ENCODE data around the gene DPH7. TPM values are rescaled to one million over a fixed set of nuclear protein-coding genes. Genes with fewer than 3 reads are reported as not detected.
"Not testable (repeated sequence)": the region's sequence is repeated elsewhere in the genome, so short reads cannot be mapped to it uniquely, and the experiment has no call there.

Gene DPH7
- polyA plus RNA-seq, 1 donor from 2014 or later = 145 TPM

- no peak overlapping the region for H3K4me2 ChIP-seq (ENCODE audit: low read length)
- H4K20me1 ChIP-seq (ENCODE audit: insufficient read depth) = no peaks in the 10 kb centered on the region
- H3F3A ChIP-seq (ENCODE audit: insufficient read depth, low read length, poor library complexity, severe bottlenecking) = no peaks in the 10 kb centered on the region
- H3K9me2 ChIP-seq (ENCODE audit: insufficient read depth, low read length) = no peaks in the 10 kb centered on the region
- H3K27ac ChIP-seq (ENCODE audit: low read length) = no peak overlapping the region
- H3K4me3 ChIP-seq (ENCODE audit: low read length) = no peak overlapping the region
- no peak overlapping the region for H2AFZ ChIP-seq (ENCODE audit: low read depth, low read length)
- no peaks in the 10 kb centered on the region for H3K9me3 ChIP-seq (ENCODE audit: low read length)
- H3K9ac ChIP-seq (ENCODE audit: low read length) = no peak overlapping the region
- no peaks in the 10 kb centered on the region for H3K27me3 ChIP-seq (ENCODE audit: insufficient read depth, low read depth, low read length)
- no peak for TF ChIP-seq MXI1 (conservative IDR thresholded peaks at IDR 0.05; ENCODE audit: poor library complexity, severe bottlenecking)
- TF ChIP-seq CTCF (IDR thresholded peaks at IDR 0.05; ENCODE audit: poor library complexity, severe bottlenecking) = no peak
- no peaks in the 10 kb centered on the region for H3K36me3 ChIP-seq (ENCODE audit: insufficient read depth, low read length)
- H3K79me2 ChIP-seq (replicated peaks; ENCODE audit: insufficient read depth, low read length) = no peaks in the 10 kb centered on the region
Observed at GRCh38 chr9:137554349-137554748, 24.4 kb downstream of the DPH7 start.

- H3K27me3 ChIP-seq (ENCODE audit: insufficient read depth, low read depth, low read length); H3K9me3 ChIP-seq (ENCODE audit: low read length); H3K79me2 ChIP-seq (replicated peaks; ENCODE audit: insufficient read depth, low read length); H3K4me3 ChIP-seq (ENCODE audit: low read length); H3K27ac ChIP-seq (ENCODE audit: low read length); H3K4me2 ChIP-seq (ENCODE audit: low read length); H3F3A ChIP-seq (ENCODE audit: insufficient read depth, low read length, poor library complexity, severe bottlenecking); H4K20me1 ChIP-seq (ENCODE audit: insufficient read depth); H3K36me3 ChIP-seq (ENCODE audit: insufficient read depth, low read length); H3K9me2 ChIP-seq (ENCODE audit: insufficient read depth, low read length); H3K9ac ChIP-seq (ENCODE audit: low read length); H2AFZ ChIP-seq (ENCODE audit: low read depth, low read length): not testable (repeated sequence)
Observed at GRCh38 chr9:137553654-137554053, 25.1 kb downstream of the DPH7 start.

GRCh38 chr9:137552022-137552768 is 26.5 kb downstream of the DPH7 start:
- Histone ChIP-seq H3K36me3 (ENCODE audit: insufficient read depth, low read length) (no peaks in the 10 kb centered on the region), H3K9ac (ENCODE audit: low read length) (peak overlapping the region; percentile 66), H3K9me2 (ENCODE audit: insufficient read depth, low read length) (no peaks in the 10 kb centered on the region), H3K4me2 (ENCODE audit: low read length) (peak overlapping the region; percentile 67), H3K79me2 (replicated peaks; ENCODE audit: insufficient read depth, low read length) (no peaks in the 10 kb centered on the region), H3K4me3 (ENCODE audit: low read length) (peak overlapping the region; percentile 86), H3K27me3 (ENCODE audit: insufficient read depth, low read depth, low read length) (no peaks in the 10 kb centered on the region), H4K20me1 (ENCODE audit: insufficient read depth) (no peaks in the 10 kb centered on the region), H2AFZ (ENCODE audit: low read depth, low read length) (no peak overlapping the region), H3F3A (ENCODE audit: insufficient read depth, low read length, poor library complexity, severe bottlenecking) (no peaks in the 10 kb centered on the region), H3K27ac (ENCODE audit: low read length) (peak overlapping the region; percentile 31), H3K9me3 (ENCODE audit: low read length) (no peaks in the 10 kb centered on the region)
- no peak for TF ChIP-seq REST (IDR thresholded peaks at IDR 0.05; ENCODE audit: borderline replicate concordance)
- no peak for TF ChIP-seq TAF1 (IDR thresholded peaks at IDR 0.05; ENCODE audit: low read depth)
- no peak for TF ChIP-seq SMC3 (conservative IDR thresholded peaks at IDR 0.05; ENCODE audit: poor library complexity)
- TF ChIP-seq EZH2 (IDR thresholded peaks at IDR 0.05; ENCODE audit: borderline replicate concordance, insufficient read depth, low read length, poor library complexity, severe bottlenecking) = no peak
- no peak for TF ChIP-seq EP300 (conservative IDR thresholded peaks at IDR 0.05; ENCODE audit: poor library complexity, severe bottlenecking)
- no peak for TF ChIP-seq POLR2AphosphoS5 (IDR thresholded peaks at IDR 0.05)
- TF ChIP-seq RAD21 (conservative IDR thresholded peaks at IDR 0.05) = no peak
- TF ChIP-seq MXI1 (conservative IDR thresholded peaks at IDR 0.05; ENCODE audit: poor library complexity, severe bottlenecking) = peak; percentile 28

Measured in neural cell (in vitro differentiated cells).